ENCODE data around the gene RPUSD3. TPM values are rescaled to one million over a fixed set of nuclear protein-coding genes. Genes with fewer than 3 reads are reported as not detected.
"Not testable (repeated sequence)": the region's sequence is repeated elsewhere in the genome, so short reads cannot be mapped to it uniquely, and the experiment has no call there.

The RPUSD3 gene, protein sequence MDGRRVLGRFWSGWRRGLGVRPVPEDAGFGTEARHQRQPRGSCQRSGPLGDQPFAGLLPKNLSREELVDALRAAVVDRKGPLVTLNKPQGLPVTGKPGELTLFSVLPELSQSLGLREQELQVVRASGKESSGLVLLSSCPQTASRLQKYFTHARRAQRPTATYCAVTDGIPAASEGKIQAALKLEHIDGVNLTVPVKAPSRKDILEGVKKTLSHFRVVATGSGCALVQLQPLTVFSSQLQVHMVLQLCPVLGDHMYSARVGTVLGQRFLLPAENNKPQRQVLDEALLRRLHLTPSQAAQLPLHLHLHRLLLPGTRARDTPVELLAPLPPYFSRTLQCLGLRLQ
- polyA plus RNA-seq (ENCODE audit: insufficient read length): 29.7 TPM

DNA sequence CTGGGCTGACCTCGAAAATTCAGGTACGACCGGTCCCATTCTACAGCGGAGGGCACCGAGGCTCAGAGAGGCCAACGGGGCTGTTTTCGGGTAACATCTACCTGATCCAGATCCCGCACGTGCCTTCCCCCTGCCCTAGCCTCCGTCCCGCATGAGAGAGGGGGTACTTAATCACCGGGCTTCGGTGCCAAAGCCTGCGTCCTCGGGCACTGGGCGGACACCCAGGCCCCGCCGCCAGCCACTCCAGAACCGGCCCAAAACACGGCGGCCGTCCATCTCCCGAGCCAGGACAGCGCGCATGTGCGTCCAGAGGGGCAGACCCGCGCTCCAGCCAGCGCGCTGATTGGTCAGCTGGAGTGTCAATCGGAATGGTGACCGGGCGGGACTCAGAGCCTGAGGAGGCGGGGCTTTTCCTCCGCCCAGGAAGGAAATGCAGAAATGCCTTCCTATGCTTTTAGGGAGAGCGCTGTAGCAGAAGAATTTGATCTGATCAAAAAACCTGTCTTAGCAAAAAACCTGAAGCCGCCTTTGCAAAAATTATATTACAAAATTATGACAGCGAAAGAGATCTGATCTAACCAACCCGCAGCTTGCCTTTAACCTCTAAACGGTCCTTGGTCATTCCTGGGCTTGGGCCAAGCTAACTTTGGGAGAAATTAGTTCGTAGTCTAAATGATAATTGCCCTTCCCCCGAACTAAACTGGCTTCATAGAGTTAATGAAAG, at the start of gene RPUSD3:
Gene RPUSD3, minus strand, starts transcription at position 294 of the 724 bp plus-strand sequence. Its CDS starts 18 bp downstream, at position 276.
- peak; percentile 89 for DNase-seq (ENCODE audit: low read depth)

DNA sequence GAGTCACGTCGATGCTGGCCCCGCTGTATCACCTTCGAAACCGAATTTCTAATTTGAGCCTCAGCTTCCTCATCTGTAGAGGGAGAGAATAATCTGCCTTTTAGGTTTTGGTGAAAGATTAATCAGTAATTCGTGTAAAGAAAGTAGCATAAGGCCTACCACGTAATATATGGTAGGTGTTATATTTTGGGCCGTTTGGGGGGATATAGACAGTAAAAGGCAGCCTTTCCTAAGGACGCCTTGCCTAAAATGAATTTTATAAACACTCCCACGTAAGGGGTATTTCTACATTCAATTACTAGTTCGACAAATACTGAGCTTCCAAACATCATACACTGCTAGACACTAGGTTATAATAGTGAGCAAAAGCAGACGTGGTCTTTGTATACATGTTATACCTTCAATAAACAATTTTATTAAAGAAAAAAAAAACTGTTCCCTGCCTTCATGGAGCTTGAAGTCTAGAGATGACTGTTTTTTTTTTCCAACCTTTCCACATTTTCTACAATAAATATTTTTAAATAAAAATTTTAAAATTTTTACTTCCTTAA, 47.3 kb upstream of the RPUSD3 start:
- no peak for DNase-seq (ENCODE audit: low read depth)

DNA sequence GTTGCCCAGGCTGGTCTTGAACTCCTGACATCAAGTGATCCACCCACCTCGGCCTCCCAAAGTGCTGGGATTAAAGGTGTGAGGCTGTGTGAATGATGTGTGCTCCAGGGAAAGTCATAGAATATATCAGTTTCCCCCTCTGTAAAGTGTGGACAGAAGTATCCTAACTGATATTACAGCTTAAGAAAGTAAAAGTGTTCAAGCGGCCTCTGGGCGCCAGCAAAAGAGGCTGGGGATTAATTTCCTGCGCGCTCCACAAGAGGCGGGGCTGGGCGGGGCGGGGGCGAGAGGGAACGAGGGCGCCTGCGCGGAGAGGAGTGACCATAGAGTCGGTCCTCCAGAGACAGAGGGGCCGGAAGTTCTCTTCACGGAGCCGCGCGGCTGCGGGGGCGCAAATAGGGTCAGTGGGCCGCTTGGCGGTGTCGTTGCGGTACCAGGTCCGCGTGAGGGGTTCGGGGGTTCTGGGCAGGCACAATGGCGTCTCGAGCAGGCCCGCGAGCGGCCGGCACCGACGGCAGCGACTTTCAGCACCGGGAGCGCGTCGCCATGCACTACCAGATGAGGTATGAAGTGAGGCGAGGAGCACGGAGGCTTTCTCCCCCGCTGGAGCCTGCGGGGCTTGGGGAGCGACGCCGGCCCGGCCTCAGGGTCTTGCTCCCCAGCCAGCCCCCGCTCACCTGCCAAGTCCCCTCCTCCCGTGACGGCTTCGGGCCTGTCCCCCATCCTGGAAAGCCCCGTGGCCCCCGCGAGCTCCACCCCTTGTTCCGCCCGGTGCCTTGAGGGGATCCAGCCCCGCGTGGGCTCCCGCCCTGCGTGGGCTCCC, 46.7 kb upstream of the RPUSD3 start, which contains the start of gene JAGN1:
Gene JAGN1, plus strand, starts transcription at position 362 of the 823 bp plus-strand sequence. Its CDS starts 113 bp downstream, at position 475.
- peak; percentile 57 for DNase-seq (ENCODE audit: low read depth)

DNA sequence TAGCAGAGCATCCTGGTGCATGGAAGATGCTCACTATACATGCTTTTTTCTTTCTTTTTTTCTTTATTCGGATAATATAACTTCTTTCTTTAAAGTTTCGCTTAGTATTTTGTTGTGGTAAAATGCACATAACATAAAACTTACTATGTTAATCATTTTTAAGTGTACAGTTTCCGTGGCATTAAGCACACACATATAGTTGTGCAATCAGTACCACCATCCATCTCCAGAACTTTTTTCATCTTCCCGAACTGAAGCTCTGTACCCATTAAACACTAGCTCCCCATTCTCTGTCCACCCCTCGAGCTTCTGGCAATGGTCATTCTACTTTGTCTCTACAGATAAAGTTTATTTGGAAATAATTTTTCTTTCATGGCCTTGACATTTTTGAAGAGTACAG, 45.6 kb upstream of the RPUSD3 start:
- no peak for DNase-seq (ENCODE audit: low read depth)

DNA sequence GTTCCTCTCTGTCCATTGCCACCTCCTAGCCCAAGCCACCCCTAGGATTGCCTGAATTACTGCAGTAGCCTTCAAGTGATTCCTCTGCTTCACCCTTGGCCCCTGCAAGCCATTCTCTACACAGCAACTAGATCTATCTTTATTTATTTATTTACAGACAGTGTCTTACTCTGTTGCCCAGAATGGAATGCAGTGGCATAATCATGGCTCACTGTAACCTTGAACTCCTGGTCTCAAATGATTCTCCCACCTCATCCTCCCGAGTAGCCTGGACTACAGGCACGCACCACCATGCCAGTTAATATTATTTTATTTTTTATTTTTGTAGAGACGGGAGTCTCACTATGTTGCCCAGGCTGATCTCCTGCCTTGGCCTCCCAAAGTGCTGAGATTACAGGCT, 44.7 kb upstream of the RPUSD3 start:
- DNase-seq (ENCODE audit: low read depth): no peak

DNA sequence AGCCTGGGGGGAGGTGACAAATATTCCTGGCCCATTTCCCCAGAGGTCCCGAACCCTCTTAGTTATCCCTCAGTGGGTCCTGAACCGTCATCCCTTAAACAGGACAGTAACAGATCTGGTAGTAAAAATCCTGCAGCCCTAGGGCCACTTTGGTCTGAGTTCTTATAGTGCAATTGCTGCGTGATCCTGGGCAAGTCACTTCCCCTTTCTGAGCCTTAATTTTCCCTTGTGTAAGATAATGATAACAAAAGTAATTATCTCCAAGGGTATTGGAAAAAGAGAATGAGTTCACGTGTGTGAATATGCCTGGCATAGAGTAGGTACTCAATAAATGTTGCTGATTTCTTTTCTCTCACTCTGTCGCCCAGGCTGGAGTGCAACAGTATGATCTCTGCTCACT, 43.7 kb upstream of the RPUSD3 start:
- DNase-seq (ENCODE audit: low read depth): no peak

DNA sequence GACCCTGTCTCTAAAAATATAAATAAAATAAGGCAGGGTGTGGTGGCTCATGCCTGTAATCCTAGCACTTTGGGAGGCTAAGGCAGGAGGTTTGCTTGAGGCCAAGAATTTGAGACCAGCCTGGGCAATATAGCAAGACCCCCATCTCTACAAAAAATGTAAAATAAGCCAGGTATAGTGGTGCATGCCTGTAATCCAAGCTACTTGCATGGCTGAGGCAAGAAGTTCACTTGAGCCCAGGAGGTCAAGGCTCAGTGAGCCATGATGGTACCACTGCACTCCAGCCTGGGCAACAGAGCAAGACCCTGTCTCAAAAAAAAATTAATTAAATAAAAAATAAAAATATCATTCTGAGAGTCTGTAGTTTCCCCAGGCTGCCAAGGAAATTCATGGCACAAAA, 42.5 kb upstream of the RPUSD3 start:
- DNase-seq (ENCODE audit: low read depth): no peak

DNA sequence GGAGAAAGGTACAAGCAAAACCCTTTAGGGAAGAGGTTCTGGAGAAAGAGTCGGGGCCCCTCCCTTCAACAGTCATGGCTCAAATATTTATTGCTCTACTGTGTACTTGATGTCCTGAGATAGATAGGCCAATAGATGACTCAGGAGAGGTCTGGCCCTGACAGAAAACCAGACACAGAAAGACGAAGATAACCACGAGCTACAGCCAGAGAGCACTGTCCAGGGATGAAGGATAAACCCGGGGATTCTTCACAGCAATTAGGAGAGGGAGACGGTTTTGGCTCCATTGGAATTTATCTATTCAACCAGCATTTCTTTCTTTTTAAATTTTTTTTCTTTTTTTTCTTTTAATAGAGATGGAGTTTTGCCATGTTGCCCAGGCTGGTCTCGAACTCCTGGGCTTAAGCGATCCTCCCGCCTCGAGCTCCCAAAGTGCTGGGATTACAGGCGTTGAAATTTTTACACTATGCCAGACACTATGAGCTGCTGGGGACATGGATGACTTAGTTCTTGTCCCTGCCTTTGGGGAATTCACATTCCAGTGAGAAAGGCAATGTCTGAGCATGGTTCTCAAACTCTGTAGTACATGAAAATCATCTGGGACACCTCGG, 40.9 kb upstream of the RPUSD3 start:
- DNase-seq (ENCODE audit: low read depth): no peak

DNA sequence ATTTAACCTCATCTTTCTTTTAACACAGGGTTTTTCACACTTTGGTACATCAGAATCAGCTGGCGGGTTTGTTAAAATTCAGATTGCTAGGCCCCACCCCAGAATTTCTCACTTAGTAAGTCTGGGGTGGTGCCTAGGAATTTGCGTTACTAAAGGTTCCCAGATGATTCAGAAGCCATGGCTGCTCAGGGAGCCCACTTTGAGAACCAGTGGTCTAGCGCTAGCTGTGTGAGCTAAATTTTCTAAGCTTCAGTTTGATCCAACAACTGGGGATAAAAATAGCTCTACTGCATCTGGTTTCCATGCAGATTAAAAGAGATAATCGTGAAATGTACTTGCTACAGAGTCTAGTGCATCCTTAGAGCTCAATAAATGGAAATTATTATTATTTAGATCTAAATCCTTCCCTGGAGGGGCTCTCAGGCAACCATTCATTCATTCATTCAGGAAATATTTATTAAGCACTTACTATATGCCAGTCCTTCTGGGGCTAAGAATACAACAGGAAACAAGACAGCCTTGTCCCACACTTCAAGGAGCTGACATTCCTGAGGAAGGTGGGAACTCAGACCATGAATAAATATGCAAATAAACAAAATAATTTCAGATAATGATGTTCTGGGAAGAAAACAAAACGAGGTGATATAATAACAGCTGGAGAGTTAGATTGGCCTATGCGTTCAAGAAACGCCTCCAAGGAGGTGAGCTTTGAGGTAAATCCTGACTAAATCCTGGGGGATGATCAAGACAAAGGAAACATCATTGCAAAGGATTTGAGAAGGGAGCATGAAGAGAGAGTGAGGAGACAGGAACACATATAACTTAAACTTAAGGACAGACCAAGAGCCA, 40.1 kb upstream of the RPUSD3 start:
- no peak for DNase-seq (ENCODE audit: low read depth)

DNA sequence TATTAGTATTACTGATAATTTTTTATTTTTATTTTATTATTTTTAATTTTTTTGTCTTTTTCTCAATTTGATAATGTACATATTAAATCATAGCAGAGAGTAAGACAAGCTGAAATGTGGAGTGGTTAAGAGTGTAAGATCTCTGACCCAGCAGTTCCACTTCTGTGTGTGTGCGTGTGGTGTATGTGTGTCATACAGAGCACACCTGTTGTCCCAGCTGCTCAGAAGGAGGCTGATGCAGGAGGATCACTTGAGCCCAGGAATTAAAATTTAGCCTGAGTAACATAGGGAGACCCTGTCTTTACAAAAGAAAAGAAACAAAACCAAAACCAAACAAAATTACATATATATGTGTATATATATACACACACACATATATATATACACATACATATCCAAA, 37.6 kb upstream of the RPUSD3 start:
- no peak for DNase-seq (ENCODE audit: low read depth)

DNA sequence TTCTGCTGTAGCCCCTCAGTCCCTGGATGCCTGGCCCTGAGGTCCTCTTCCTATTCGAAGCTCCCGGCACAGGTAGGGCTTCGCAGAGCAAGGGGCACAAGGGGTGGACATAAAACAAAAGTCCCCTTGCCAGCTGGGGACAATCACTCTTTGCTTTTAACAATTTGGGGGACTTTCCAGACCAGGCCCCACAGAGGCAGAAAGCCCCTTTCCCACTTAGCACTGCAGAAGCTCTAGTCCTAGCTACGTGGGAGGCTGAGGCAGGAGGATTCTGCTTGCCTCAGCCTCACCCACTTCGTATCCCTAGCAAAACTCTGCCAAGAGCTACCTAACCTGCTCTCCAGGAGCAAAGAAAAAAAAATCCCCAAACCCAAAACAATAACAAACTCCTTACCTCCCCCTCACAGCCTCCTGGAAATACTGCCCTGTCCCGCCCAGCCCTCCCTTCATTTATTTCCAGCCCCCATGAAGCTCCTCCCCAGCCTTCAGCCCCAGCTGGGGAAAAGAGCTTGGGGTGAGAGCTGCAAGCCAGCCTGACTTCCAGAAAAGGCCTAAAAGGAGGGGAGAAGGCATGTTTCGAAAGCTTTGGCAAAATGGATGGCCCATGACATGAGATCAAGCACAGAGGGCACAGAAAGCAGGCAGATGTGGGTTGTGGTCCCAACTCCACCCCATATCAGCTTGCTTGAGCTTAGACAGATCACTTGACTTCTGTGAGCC, 36.2 kb upstream of the RPUSD3 start, which contains the start of gene CIDEC:
Gene CIDEC, minus strand, starts transcription at position 424 of the 720 bp plus-strand sequence. CDS start 1,767 bp downstream, outside the sequence.
- no peak for DNase-seq (ENCODE audit: low read depth)

DNA sequence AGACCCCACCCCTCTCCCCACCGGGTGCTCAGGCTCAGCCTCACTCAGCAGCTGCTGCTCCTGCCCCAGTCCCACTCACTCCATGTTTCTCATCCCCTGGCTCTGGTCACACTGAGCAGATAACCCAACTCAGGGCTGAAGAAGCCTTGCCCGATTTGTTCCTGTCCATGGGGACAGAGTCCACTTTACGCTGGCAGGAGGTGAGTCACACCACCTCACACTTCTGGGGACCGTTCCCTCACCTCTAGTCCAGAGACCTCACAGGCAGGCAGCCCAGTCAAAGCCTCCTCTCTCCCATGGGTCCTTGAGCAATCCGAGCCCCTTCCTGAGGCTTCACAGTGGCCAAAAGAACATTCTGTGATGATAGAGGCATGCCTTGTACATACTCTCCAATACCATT, 34.9 kb upstream of the RPUSD3 start:
- no peak for DNase-seq (ENCODE audit: low read depth)

DNA sequence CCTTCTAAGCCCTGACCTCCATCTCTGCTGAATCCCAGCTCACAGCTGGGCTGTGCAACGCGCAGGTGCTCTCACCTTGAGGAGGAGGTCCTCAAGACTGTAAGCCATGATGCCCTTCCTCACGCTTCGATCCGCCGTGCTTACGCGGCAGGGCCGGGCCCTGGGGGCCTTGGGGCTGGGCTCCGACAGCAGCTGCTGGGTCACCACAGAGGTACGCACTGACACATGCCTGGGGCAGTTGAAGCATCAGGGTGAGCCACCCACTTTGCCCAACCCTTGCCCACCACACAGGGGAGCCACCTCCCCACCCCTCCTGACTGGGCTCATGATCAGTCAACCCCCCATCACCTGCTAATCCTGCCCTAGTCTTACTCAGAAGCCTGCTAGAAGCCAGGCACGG, 33.2 kb upstream of the RPUSD3 start:
- DNase-seq (ENCODE audit: low read depth): no peak

DNA sequence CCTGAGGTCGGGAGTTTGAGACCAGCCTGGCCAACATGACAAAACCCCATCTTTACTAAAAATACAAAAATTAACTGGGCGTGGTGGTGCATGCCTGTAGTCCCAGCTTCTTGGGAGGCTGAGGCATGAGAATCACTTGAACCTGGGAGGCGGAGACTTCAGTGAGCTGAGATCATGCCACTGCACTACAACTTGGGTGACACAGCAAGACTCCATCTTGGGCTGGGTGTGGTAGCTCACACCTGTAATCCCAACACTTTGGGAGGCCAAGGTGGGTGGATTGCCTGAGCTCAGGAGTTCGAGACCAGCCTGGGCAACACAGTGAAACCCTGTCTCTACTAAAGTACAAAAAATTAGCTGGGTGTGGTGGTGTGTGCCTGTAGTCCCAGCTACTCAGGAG, 32.4 kb upstream of the RPUSD3 start:
- not testable (repeated sequence) for DNase-seq (ENCODE audit: low read depth)

DNA sequence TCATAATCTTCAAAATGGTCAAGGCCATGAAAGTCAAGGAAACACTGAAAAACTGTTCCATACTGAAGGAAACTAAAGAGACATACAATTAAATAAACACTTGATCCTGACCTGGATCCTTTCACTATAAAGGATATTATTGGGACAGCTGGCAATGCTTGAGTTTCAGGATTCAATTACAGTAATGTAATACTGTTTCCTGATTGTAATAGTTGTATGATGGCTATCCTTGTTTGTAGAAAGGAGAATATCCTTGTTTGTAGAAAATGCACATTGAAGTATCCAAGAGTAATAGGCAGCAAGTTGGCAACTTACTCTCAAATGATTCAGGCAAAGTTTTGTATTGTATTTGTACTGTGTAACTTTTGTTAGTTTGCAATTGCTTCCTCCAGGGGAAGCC, 31.6 kb upstream of the RPUSD3 start:
- DNase-seq (ENCODE audit: low read depth): no peak

DNA sequence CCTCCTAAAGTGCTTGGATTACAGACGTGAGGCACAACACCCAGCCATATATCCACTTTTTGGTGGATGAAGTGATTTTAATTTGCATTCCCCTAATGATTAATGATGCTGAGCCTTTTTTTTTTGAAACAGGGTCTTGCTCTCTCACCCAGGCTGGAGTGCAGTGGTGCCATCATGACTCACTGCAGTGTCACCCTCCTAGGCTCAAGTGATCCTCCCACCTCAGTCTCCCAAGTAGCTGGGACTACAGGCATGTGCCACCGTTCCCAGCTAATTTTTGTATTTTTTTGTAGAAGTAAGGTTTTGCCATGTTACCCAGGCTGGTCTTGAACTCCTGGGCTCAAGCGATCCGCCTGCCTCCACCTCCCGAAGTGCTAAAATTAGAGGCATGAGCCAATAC, 28.3 kb upstream of the RPUSD3 start:
- not testable (repeated sequence) for DNase-seq (ENCODE audit: low read depth)

DNA sequence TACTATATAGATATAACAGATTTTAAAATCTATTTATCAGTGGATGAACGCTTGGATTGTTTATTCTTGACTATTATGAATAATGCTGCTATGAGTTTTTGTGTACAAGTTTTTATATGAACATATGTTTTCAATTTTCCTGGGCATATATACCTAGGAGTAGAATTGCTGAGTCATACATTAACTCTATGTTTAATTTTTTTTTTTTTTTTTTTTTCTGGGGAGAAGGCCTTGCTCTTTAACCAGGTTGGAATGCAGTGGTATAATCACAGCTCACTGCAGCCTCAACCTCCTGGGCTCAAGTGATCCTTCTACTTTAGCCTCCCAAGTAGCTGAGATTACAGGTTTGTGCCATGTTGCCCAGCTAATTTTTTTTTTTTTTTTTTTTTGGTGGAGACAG, 27.2 kb upstream of the RPUSD3 start:
- no peak for DNase-seq (ENCODE audit: low read depth)

DNA sequence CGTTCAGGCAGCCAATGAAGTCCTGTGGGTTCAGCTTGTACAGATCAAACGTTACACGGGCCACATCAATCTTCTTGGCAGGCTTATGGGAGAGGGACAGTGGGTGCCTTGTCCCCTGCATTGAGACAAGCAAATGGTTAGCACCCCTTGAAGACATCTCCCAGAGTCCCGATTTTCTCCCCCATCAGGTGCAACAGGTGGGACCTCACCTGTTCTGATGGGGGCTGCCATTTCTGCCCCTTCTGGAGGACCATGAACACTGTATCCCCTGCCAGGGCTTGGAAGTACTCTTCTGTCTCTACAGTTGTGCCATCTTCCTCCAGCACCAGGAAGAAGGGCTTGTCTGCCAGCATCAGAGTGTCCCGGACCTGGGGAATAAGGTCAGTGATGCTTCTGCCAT, 26.1 kb upstream of the RPUSD3 start:
- DNase-seq (ENCODE audit: low read depth): no peak

DNA sequence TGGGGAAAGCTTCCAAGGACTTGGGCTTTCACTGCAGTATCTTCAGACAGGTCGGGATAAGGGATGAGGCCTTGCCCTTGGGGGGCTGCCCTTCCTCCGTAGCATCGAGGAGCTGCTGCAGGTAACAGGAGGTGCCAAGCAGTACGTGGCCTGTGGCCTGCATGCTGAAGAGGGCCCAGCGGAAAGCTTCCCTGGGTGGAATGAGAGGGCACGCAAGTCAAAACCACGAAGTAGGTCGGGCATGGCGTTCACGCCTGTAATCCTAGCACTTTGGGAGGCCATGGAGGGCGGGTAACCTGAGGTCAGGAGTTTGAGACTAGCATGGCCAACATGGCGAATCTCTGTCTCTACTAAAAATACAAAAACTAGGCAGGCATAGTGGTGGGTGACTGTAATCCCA, 23.3 kb upstream of the RPUSD3 start:
- no peak for DNase-seq (ENCODE audit: low read depth)

DNA sequence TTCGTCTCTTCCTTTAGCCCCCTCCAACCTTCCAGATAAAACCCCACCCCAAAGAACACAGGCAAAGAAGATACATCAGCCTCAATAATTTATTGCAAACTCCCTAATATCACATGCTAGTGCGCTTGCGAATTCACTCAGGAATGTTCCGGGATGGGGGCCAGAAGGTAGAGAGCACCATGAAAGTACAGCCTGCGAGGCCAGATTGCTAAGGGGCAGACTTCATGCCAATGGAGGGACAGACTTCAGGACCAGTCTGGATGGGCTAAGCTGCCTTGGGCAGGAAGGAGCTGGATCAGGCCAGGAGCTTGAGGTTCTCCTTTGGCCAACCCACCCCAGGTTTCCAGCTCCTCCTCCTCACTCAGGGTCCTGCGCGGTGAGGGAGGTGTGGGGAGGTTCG, 22.8 kb upstream of the RPUSD3 start:
- DNase-seq (ENCODE audit: low read depth): no peak

Measured in forelimb muscle (tissue), 1 donor.